KOPT-K1 (cell line): ENCODE results near the gene MYD88.

Experiments used
- H3K27ac ChIP-seq: fragments of 200-600 bp; sonication (generic); 2 replicates; pipeline ENCODE4 v1.5.1; 2016; ENCODE audit warnings: antibody characterized with exemption, mild to moderate bottlenecking, low read depth, low read length; ENCODE audit not compliant: poor library complexity, severe bottlenecking
- H3K36me3 ChIP-seq: fragments of 200-600 bp; sonication (generic); 2 replicates; pipeline ENCODE4 v1.5.1; 2017; ENCODE audit warnings: antibody characterized with exemption, mild to moderate bottlenecking, low read length, moderate library complexity; ENCODE audit not compliant: insufficient read depth
- H3K9me3 ChIP-seq: fragments of 200-600 bp; sonication (generic); 2 replicates; pipeline ENCODE4 v1.5.1; 2017; ENCODE audit warnings: antibody characterized with exemption, low read length, mild to moderate bottlenecking; ENCODE audit not compliant: insufficient read depth, poor library complexity, severe bottlenecking

The MYD88 gene

DNA sequence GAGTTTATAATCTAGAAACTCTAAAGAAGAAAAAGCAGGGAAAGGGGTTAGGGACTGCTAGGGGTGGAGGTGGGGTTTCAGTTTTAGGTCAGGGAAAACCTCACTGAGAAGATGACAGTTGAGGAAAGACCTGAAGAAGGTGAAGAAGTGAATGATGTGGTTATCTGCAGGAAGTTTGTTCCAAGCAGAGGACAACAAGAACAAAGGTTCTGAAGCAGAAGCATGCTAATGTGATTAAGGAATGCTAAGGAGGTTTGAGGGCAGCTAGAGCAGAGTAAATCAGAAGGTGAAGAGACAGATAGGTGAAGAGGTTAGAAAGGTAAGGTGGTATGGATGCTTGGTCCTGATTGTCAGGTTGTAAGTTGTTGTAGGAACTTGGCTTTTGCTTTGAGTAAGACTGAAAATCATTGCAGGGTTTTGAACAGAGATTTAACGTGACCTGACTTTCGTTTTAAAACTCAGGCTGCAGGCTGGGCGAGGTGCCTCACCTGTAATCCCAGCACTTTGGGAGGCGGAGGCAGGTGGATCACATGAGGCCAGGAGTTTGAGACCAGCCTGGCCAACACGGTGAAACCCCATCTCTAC is 35.5 kb downstream of the MYD88 start:
- H3K27ac ChIP-seq: peak overlapping the region; percentile 33
- H3K36me3 ChIP-seq: 0 out of 2 replicates have a peak, but pooled peaks cover 4% of the 10 kb centered on the region
- H3K9me3 ChIP-seq: no peaks in the 10 kb centered on the region

DNA sequence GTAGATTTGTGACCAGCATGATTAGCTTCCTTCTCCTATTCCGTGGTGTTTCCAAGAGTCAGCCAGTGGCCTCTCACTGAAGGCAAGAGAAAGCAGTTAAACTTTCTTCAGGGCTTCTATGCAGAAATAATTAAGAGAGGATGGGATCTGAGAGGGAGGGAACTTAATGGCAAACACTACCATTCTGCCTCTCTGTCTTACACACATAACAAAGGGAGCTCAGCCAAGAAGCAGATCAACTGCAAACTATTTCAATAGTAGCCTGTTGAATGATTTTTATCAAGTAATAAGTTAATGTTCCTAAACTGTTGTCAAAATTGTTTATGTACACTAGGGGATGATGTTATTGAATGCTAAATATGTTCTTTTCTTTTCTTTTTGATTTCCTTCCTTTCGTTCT is 38.7 kb downstream of the MYD88 start:
- Histone ChIP-seq H3K36me3 (0 out of 2 replicates have a peak, but pooled peaks cover 9% of the 10 kb centered on the region), H3K27ac (no peak overlapping the region), H3K9me3 (no peaks in the 10 kb centered on the region)

DNA sequence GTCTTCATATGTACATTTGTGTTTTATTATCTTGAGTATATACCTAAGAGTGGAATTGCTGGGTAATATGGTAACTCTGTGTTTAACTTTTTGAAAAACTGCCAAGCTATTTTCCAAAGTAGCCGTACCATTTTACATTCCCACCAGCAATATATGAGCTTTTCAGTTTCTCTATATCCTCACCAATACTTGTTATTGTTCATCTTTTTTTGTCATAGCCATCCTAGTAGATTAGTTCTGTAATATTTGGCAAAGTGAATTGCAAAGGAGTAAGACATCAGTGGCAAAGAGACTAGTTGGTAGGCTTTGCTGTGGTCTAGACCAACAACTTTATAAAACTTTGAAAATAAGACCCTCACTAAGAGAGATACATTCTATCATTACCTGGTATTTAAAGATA is 48.3 kb downstream of the MYD88 start:
- H3K27ac ChIP-seq: no peak overlapping the region
- peaks cover 80% of the 10 kb centered on the region for H3K36me3 ChIP-seq
- peaks cover 14% of the 10 kb centered on the region for H3K9me3 ChIP-seq

DNA sequence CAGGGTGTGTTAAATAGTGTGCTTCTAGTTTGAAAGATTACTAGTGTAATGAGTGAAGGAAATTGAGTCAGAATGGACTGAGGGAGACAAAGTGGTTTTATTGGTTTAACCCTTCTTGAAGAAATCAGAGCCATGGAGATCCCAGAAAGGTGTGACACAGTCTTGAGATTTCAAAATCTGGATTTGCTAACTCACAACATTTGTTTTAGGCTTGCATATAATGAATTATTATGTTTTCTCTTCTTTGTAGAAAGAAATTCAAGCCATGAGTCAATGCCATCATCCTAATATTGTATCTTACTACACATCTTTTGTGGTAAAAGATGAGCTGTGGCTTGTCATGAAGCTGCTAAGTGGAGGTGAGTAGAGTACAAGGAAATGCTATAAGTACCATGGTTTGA is 52.0 kb downstream of the MYD88 start:
- Histone ChIP-seq H3K36me3 (peaks cover 78% of the 10 kb centered on the region), H3K27ac (no peak overlapping the region), H3K9me3 (peaks cover 13% of the 10 kb centered on the region)
